IMR-90 (cell line): Measurements from ENCODE around the gene PRR16.

ENCODE experiments used
- BHLHE40 ChIP-seq: fragments of 150-350 bp; IDR thresholded peaks from 2 replicates; pipeline ENCODE4 v1.6.1; 2016; ENCODE audit warnings: mild to moderate bottlenecking, low read depth, low read length
- CEBPB ChIP-seq: IDR thresholded peaks from 2 replicates; pipeline ENCODE4 v1.6.1; 2012; ENCODE audit warnings: low read depth, low read length, improper control_type of control experiment
- MAFK ChIP-seq: IDR thresholded peaks from 2 replicates; pipeline ENCODE4 v1.6.1; 2012; ENCODE audit warnings: low read depth, low read length, improper control_type of control experiment
- MAZ ChIP-seq: IDR thresholded peaks from 2 replicates; pipeline ENCODE4 v1.6.1; 2012; ENCODE audit warnings: low read depth, mild to moderate bottlenecking, low read length, improper control_type of control experiment, moderate library complexity, borderline replicate concordance
- POLR2A ChIP-seq: IDR thresholded peaks from 2 replicates; pipeline ENCODE4 v1.6.1; 2012; ENCODE audit warnings: mild to moderate bottlenecking, low read depth, low read length
- RCOR1 ChIP-seq: IDR thresholded peaks from 2 replicates; pipeline ENCODE4 v1.6.1; 2012; ENCODE audit warnings: mild to moderate bottlenecking, low read length, improper control_type of control experiment; ENCODE audit not compliant: insufficient replicate concordance
- RFX5 ChIP-seq: IDR thresholded peaks from 2 replicates; pipeline ENCODE4 v1.8.0; 2012; ENCODE audit warnings: low read depth, mild to moderate bottlenecking, low read length, moderate library complexity
- SMC3 ChIP-seq: fragments of 150-350 bp; IDR thresholded peaks from 2 replicates; pipeline ENCODE4 v1.6.1; 2016; ENCODE audit warnings: low read depth, mild to moderate bottlenecking, antibody characterized with exemption, low read length, moderate library complexity
- TF ChIP-seq, protein P1 (sequence below): conservative IDR thresholded peaks from 2 replicates; pipeline ENCODE4 v1.5.1; 2012; ENCODE audit warnings: mild to moderate bottlenecking, low read depth, low read length, improper control_type of control experiment
- TF ChIP-seq, protein P2 (sequence below): fragments of 150-350 bp; IDR thresholded peaks from 2 replicates; pipeline ENCODE4 v1.6.1; 2017; ENCODE audit warnings: mild to moderate bottlenecking, antibody characterized with exemption, low read length, low read depth

- TF ChIP-seq, protein P1, sequence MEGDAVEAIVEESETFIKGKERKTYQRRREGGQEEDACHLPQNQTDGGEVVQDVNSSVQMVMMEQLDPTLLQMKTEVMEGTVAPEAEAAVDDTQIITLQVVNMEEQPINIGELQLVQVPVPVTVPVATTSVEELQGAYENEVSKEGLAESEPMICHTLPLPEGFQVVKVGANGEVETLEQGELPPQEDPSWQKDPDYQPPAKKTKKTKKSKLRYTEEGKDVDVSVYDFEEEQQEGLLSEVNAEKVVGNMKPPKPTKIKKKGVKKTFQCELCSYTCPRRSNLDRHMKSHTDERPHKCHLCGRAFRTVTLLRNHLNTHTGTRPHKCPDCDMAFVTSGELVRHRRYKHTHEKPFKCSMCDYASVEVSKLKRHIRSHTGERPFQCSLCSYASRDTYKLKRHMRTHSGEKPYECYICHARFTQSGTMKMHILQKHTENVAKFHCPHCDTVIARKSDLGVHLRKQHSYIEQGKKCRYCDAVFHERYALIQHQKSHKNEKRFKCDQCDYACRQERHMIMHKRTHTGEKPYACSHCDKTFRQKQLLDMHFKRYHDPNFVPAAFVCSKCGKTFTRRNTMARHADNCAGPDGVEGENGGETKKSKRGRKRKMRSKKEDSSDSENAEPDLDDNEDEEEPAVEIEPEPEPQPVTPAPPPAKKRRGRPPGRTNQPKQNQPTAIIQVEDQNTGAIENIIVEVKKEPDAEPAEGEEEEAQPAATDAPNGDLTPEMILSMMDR: no peak
- TF ChIP-seq BHLHE40 (no peak), CEBPB (no peak), POLR2A (no peak), MAZ (no peak), MAFK (no peak), RCOR1 (no peak), RFX5 (no peak), SMC3 (no peak)
- TF ChIP-seq, protein P2, sequence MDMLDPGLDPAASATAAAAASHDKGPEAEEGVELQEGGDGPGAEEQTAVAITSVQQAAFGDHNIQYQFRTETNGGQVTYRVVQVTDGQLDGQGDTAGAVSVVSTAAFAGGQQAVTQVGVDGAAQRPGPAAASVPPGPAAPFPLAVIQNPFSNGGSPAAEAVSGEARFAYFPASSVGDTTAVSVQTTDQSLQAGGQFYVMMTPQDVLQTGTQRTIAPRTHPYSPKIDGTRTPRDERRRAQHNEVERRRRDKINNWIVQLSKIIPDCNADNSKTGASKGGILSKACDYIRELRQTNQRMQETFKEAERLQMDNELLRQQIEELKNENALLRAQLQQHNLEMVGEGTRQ: no peak
Measured at GRCh38 chr5:120450910-120451309, 13.2 kb upstream of the PRR16 start.
